Breast epithelium (tissue), 3 donors: ENCODE results near the gene MINDY3.

Source experiments
- POLR2A ChIP-seq: fragments of 450-650 bp; IDR thresholded peaks from one replicate; pipeline ENCODE4 v1.6.1; 2016; ENCODE audit warnings: antibody characterized with exemption, mild to moderate bottlenecking, moderate library complexity
- POLR2AphosphoS5 ChIP-seq, 3 donors: sonication (generic); formaldehyde crosslinking; IDR thresholded peaks; one replicate each; pipeline ENCODE4 v1.6.1; 2017; ENCODE audit warnings: antibody characterized with exemption in 3 of 3
- TF ChIP-seq, protein P1 (sequence below), 3 donors: fragments of 450-650 bp; IDR thresholded peaks; one replicate each; pipeline ENCODE4 v1.5.1; 2016 to 2017; ENCODE audit warnings: antibody characterized with exemption in 3 of 3, mild to moderate bottlenecking in 3 of 3, moderate library complexity in 3 of 3

GRCh38 chr10:15795036-15795792 is 65.1 kb downstream of the MINDY3 start:
- TF ChIP-seq, protein P1, sequence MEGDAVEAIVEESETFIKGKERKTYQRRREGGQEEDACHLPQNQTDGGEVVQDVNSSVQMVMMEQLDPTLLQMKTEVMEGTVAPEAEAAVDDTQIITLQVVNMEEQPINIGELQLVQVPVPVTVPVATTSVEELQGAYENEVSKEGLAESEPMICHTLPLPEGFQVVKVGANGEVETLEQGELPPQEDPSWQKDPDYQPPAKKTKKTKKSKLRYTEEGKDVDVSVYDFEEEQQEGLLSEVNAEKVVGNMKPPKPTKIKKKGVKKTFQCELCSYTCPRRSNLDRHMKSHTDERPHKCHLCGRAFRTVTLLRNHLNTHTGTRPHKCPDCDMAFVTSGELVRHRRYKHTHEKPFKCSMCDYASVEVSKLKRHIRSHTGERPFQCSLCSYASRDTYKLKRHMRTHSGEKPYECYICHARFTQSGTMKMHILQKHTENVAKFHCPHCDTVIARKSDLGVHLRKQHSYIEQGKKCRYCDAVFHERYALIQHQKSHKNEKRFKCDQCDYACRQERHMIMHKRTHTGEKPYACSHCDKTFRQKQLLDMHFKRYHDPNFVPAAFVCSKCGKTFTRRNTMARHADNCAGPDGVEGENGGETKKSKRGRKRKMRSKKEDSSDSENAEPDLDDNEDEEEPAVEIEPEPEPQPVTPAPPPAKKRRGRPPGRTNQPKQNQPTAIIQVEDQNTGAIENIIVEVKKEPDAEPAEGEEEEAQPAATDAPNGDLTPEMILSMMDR (IDR thresholded peaks at IDR 0.05): no peak
- TF ChIP-seq POLR2A (no peak), POLR2AphosphoS5 (IDR thresholded peaks at IDR 0.05) (no peak)
